RPMI8226 (cell line): ENCODE measurements around the gene LUC7L.
"Not testable (repeated sequence)": the region's sequence is repeated elsewhere in the genome, so short reads cannot be mapped to it uniquely, and the experiment has no call there.

Source experiments
- DNase-seq: peaks from one replicate; pipeline ENCODE4 v3.0.0-alpha.2; 2015

Gene LUC7L

GRCh38 chr16:228852-229730, at the start of gene LUC7L:
TSS of gene LUC7L (minus strand) at chr16:229449. CDS start at chr16:229339, 110 bp downstream.
- DNase-seq, result peak; percentile 93

- peak; percentile 85 for DNase-seq
These were observed 49.7 kb upstream of the LUC7L start for GRCh38 chr16:278863-279366.

GRCh38 chr16:276426-277077, 47.3 kb upstream of the LUC7L start:
- no peak for DNase-seq

GRCh38 chr16:275786-276232, 46.6 kb upstream of the LUC7L start, which contains the start of gene RGS11:
TSS of gene RGS11 (minus strand) at chr16:275944. CDS start at chr16:275911, 33 bp downstream.
- DNase-seq, result no peak

- peak; percentile 41 for DNase-seq
These were observed 45.9 kb upstream of the LUC7L start for GRCh38 chr16:275041-275641.

GRCh38 chr16:273547-274421, 44.5 kb upstream of the LUC7L start:
- peak; percentile 70 for DNase-seq

GRCh38 chr16:272633-273546, 43.6 kb upstream of the LUC7L start:
- no peak for DNase-seq

- DNase-seq, result no peak
These were observed 41.4 kb upstream of the LUC7L start for GRCh38 chr16:270381-271255.

GRCh38 chr16:269061-269796, 40.0 kb upstream of the LUC7L start:
- no peak for DNase-seq

GRCh38 chr16:268141-269053, 39.1 kb upstream of the LUC7L start:
- no peak for DNase-seq

- DNase-seq, result not testable (repeated sequence)
These were observed 38.3 kb upstream of the LUC7L start for GRCh38 chr16:267562-267961.

GRCh38 chr16:266258-267164, 37.3 kb upstream of the LUC7L start:
- no peak for DNase-seq

- no peak for DNase-seq
These were observed 36.5 kb upstream of the LUC7L start for GRCh38 chr16:265711-266110.

- DNase-seq, result no peak
These were observed 35.8 kb upstream of the LUC7L start for GRCh38 chr16:265002-265529.

GRCh38 chr16:264440-264951, 35.2 kb upstream of the LUC7L start:
- no peak for DNase-seq

- no peak for DNase-seq
These were observed 34.7 kb upstream of the LUC7L start for GRCh38 chr16:263944-264343.
